ENCODE data around the gene BICDL1. TPM values are rescaled to one million over a fixed set of nuclear protein-coding genes. Genes with fewer than 3 reads are reported as not detected.
"Not testable (repeated sequence)": the region's sequence is repeated elsewhere in the genome, so short reads cannot be mapped to it uniquely, and the experiment has no call there.

BICDL1 gene
- total RNA-seq, 2 donors from 2014 or later, result 0.51 to 0.57 TPM

- intact Hi-C loops (cut with DNase I); DNase-seq (ENCODE audit: low spot score): not testable (repeated sequence)
Observed at GRCh38 chr12:120045367-120045766, 56.3 kb downstream of the BICDL1 start.

- intact Hi-C loops (cut with DNase I), result no loop called here
- no peak for DNase-seq (ENCODE audit: low spot score)
Observed at GRCh38 chr12:120047072-120047471, 58.0 kb downstream of the BICDL1 start.

GRCh38 chr12:120048263-120048662 is 59.2 kb downstream of the BICDL1 start:
- intact Hi-C loops (cut with DNase I), result no loop called here
- DNase-seq (ENCODE audit: low spot score), result no peak

- no peak for DNase-seq (ENCODE audit: low spot score)
Observed at GRCh38 chr12:120049426-120049825, 60.4 kb downstream of the BICDL1 start.

GRCh38 chr12:120051535-120051934 is 62.5 kb downstream of the BICDL1 start:
- DNase-seq (ENCODE audit: low spot score), result no peak
- intact Hi-C loops (cut with DNase I), result no loop called here

More at GRCh38 chr12:120049426-120049825, 60.4 kb downstream of the BICDL1 start:
- intact Hi-C loops (cut with DNase I), result no loop called here

- intact Hi-C loops (cut with DNase I), result no loop called here
- DNase-seq (ENCODE audit: low spot score), result no peak
Observed at GRCh38 chr12:120054293-120054692, 65.3 kb downstream of the BICDL1 start.

- no peak for DNase-seq (ENCODE audit: low spot score)
- intact Hi-C loops (cut with DNase I), result no loop called here
Observed at GRCh38 chr12:120055231-120056000, 66.4 kb downstream of the BICDL1 start.

DNA sequence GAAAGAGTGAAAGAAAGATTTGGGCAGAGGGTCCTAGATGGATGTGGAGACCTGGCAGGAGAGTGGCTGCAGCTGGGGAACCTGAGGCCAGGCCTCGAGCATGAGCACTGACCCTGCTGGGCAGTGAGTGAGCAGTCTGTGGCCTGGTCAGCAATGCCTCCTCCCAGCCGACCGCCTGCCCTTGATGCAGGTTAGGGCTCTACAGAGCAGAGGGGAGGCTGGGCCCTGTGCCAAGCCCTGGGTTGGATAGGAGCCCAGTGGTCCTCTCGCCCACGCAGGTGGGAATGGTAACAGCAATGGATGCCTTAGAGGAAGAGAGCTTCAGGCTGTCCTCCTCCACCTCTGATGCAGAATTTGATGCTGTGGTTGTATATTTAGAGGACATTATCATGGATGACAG is 67.7 kb downstream of the BICDL1 start:
- intact Hi-C loops (cut with DNase I), result no loop called here

DNA sequence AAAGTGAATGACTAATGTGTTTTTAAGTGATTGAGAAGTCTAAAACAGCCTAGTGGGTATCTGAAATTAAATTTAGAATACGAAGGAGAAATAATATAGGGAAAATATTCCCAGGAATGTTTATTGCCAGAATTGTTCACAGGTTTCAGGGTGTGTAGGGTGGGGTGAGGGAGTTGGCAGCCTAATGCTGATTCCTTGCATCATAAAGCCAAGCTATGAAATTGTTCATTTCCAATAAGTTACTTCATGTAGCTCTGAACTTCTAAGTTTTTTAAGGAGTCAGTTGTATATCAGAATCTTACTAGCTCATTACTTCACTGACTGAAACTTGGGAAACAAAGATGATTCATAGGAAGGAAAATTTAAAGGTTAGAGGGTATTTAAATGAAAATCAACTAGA is 71.2 kb downstream of the BICDL1 start:
- DNase-seq (ENCODE audit: low spot score), result no peak
- intact Hi-C loops (cut with DNase I), result no loop called here

More for the DNA sequence above, 67.7 kb downstream of the BICDL1 start:
- no peak for DNase-seq (ENCODE audit: low spot score)

DNA sequence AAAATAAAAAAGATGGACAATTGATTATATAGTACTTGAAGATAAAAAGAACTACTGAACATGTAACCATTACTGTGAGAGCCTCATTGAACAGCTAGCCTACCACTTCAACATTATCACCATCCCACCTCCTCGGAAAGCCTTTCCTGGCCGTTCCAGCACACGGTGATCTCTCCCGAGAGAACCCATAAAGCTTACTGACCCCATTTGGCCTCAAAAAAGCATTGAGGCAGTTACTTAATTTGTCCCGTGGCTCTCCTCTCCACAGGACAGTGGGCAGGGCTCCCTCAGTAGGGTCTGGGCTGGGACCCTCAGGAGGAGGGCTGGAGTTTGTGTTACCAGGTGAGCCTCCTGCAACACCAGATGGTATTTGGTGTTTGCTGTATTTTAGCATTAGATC is 71.7 kb downstream of the BICDL1 start:
- intact Hi-C loops (cut with DNase I), result no loop called here
- DNase-seq (ENCODE audit: low spot score), result no peak

DNA sequence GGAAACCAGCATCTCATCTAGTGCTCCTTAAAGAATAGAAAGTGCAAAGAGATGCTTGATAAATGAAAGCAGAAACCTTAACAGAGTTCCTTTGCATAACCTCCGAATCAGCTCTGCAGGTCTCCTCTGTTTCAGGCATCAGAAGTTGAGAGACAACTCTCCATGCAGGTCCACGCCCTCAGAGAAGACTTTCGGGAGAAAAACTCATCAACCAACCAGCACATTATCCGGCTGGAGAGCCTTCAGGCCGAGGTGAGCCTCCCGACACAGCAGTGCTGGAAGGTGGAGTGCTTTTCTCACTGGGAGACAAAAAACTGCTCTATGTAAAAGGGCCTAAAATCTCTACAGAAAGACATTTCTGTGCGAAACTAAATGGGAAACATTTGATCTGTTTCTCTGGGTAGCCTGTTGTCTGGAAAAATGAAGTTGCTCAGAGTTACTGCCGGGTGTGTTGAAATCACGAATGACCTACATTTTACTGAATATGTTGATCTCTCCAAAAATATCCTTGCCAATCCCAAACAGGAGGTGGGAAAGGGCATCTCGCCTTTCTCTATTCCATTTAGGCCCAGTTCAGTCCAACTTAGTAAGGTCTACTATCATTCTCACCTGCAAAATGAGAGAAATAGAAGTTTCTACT is 72.7 kb downstream of the BICDL1 start:
- intact Hi-C loops (cut with DNase I), result no loop called here
- no peak for DNase-seq (ENCODE audit: low spot score)

- intact Hi-C loops (cut with DNase I), result no loop called here
- no peak for DNase-seq (ENCODE audit: low spot score)
Observed at GRCh38 chr12:120062976-120063579, 74.0 kb downstream of the BICDL1 start.

DNA sequence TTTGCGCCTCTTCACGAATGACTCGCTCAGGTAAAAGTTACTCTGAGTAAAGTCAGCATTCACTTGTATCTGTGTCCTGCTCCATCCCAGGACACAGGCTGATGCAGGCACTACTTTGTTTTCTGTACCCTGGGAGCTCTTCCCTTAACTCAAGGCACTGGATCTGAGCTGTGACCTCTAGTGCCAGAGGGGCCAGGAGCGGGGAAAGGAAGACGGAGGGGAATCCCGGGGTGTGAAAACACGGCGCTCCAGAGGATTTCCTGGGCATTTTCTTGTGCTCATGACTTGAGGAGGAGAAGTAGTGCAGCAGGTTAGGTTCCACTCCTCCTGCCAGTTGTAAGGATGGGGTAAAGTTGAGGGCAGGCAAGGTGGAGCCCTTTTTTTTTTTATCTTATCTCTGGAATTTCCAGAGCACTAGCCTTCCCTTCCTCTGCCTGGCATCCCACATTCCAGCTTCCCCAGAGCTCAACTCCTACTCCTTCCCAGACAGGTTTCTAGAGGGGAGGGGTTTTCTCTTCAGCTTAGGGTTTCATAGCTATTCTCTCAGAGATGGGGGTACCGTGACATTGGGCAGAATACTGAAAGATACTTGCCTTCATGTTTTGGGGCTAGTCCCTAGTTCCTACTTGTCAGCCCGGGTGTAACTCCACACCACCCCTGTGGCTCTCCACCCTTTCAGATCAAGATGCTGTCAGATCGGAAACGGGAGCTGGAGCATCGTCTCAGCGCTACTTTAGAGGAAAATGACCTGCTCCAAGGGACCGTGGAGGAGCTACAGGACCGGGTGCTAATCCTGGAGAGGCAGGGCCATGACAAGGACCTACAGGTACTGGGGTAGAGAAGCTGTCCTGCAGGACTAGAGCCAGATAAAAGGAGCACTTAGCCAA is 75.3 kb downstream of the BICDL1 start:
- no peak for DNase-seq (ENCODE audit: low spot score)
- intact Hi-C loops (cut with DNase I), result no loop called here

GRCh38 chr12:120065472-120065871 is 76.4 kb downstream of the BICDL1 start:
- intact Hi-C loops (cut with DNase I), result no loop called here
- DNase-seq (ENCODE audit: low spot score), result no peak

GRCh38 chr12:120066341-120066740 is 77.3 kb downstream of the BICDL1 start:
- intact Hi-C loops (cut with DNase I), result no loop called here
- DNase-seq (ENCODE audit: low spot score), result no peak

DNA sequence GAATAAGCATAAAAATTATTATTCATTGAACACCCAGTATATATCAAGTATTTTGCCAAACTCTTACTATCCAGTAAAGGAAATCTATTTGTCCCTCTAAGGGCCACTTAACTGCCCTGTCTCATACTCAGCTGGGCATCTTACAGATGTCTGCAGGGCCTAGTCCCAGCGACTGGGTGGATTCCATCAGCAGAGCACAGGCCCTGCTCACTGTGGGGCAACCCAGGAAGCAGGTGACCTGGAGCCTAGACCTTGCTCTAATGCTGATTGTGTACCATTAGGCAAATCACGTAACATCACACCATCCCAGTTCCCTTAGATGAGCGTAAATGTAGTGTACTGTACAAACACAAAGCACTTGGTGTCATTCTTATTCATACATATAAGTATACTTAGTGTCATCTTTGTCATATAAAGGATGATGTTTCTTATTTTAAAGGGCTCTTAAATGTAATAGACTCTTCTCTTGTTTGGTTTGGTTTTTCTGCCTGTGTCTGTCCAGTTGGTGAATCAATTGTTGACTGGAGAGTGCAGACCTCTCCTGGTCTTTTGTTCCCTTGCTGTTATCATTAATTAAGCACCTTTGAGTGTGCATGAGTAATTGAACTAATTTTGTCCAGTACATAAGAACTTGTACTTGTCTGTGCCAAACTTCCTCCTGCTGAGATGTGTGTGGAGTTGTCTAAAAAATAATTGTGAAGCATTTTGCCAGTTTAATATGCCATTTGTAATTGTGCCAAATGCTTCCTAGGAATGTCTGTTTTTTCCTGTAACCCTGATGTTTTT is 78.2 kb downstream of the BICDL1 start:
- intact Hi-C loops (cut with DNase I), result no loop called here
- no peak for DNase-seq (ENCODE audit: low spot score)

GRCh38 chr12:120067901-120068300 is 78.9 kb downstream of the BICDL1 start:
- intact Hi-C loops (cut with DNase I), result no loop called here
- no peak for DNase-seq (ENCODE audit: low spot score)

GRCh38 chr12:120069278-120069677 is 80.2 kb downstream of the BICDL1 start:
- DNase-seq (ENCODE audit: low spot score), result no peak
- intact Hi-C loops (cut with DNase I), result loop anchor here in 1 of 2 donors (1.0 kb wide), 1 partner anchor 24 kb away; no protein-coding TSS in a partner anchor
